GM18520 (cell line): Measurements from ENCODE around the gene TSEN34.
"Not testable (repeated sequence)": the region's sequence is repeated elsewhere in the genome, so short reads cannot be mapped to it uniquely, and the experiment has no call there.

Experiments used
- ATAC-seq: cut with Tn5 transposase; IDR thresholded peaks from one replicate; pipeline ENCODE4 v1.9.1; 2021; ENCODE audit not compliant: unreplicated experiment

Gene TSEN34

GRCh38 chr19:54160182-54160811 is 30.8 kb upstream of the TSEN34 start:
- ATAC-seq, result no peak

DNA sequence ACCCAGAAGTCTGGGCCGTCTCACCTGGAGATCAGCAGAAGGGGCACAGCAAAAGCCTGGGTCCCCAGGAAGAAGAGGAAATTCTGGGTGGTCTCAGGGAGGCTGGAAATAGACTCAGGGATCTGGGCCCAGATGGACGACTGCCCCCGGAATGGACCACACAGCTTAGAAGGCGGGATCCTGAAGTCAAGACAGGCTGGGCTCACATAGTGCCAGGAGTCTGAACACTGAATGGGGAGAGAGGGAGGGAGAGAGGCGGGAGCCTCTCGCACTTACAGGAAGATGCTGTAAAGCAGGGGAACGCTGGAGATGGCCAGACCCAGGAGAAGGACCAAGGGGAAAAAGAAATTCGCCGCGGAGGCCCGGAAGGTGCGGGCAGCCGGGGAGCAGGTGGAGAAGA is 30.3 kb upstream of the TSEN34 start:
- ATAC-seq, result no peak

DNA sequence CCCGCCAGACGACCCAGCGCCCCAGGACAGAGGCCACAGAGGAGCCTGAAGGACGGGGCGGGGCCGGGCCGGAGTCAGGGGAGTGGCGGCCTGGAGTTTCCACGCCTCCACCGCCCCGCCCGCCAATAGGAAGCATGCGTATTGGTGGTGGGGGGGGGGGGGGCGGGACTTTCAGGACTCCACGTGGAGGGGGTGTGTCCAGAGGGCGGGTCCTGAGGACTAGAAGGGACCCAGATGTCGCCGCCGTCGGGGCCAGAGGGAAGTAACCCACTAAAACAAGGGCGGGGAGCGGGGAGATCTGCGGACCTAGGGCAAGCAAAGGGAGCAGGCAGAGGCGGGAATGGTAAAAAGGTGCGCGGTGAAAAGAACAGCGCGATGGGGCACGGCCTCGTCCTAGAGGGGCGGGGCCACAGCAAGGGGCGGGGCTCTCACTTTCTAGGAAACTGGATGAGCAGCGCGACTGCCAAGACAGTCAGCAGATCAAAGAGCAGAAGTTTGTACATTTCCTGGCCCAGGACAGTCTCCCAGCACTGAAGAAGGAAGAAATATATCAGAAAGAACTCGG is 28.8 kb upstream of the TSEN34 start:
- no peak for ATAC-seq

DNA sequence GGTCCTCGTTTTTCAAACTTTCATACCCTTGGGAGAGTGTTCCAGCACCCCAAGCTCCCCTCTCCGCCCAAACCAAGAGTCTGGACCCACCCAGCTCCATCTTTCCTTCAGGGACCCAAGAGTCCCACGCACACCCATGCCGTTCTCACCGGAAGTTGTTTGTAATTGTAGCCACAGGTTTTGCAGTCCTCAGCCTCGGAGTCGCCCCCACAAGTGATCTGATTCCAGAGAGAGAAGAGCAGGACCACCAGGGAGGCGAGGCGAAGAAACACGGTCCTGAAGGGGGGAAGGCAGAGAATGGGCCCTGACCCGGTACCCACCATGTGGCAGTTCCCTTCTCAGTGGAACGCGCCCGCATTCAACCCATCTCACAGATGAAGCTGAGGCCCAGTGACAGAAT is 28.2 kb upstream of the TSEN34 start:
- ATAC-seq, result no peak

DNA sequence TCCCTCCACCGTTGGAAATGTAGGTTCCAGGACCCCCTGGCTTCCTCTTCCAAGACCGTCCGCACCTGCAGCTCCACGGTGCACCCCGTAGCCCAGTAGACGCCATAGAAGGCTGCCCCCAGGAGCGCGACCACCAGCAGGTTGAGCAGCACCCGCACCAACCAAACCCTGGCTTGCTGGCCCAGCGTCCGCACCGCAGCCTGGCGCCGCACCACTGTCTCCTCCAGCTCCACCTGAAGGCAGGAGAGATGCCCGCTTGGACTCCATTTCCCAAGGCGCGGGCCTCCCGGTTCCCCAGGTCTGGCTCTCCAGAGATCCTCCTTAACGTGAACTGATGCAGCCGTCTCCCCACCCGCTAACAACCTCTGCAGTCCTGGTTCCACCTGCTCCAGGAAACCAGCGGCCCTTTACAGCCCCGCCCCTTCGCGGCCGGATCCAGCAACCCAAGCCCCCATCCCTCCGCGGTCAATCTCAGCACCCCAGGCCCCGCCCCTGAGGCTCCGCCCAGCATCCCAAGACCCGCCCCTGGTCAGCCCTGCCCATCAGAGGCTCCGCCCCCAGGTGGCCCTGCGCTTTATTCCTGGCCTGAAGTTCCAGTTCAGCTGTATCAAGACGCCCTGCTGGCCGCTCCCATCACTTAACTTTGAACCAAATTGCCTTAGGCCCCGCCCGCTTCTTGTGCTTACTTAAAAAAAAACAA is 26.6 kb upstream of the TSEN34 start:
- ATAC-seq, result no peak

DNA sequence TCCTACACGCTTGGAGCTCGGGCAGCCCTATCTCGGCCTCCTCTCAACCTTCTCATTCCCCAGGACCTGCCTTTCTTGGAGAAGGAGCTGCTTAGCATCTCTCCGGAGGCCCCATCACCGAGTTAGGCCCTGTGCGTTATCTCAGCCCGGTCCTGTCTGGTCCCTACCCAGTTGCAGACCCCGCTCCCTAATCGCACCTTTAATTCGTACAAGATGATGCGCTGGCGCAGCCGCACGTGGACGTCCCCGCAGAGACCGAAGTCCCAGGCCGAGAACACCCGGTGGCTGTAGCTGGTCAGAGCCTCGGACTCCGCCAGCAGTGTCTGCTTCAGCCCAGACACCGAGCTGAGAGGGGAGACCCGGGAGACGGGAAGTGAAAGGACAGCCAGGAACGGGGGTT is 25.9 kb upstream of the TSEN34 start:
- ATAC-seq, result no peak

DNA sequence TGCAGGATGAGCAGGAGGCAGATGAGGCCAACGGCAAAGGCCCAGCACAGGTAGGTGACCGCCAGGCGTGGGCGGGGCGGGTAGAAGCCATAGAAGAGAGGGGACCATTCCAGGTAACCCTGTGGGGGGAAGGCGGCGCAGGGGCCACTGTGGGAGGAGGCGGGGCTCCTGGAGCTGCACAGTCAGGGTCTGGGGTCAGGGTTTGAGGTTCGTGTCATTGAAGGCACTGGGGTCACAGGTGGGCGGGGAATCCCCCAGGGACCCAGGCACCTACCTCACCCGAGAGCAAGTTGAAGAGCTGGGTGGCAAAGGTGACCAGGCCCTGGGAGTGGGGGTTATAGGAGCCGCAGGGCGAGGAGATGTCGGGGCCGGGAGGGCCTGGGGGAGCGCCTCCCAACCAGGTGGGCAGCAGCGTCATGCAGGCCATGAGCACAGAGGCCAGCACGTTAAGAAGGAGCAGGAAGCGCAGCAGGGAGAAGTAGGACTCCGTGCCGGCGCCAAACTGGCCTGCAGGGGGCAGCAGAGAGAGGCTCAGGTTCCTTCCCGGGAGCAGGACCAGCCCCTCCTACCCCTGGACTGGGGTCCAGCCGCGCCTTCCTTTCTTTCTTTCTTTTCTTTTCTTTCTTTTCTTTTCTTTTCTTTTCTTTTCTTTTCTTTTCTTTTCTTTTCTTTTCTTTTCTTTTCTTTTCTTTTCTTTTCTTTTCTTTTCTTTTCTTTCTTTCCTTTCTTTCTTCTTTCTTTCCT is 22.8 kb upstream of the TSEN34 start:
- no peak for ATAC-seq

DNA sequence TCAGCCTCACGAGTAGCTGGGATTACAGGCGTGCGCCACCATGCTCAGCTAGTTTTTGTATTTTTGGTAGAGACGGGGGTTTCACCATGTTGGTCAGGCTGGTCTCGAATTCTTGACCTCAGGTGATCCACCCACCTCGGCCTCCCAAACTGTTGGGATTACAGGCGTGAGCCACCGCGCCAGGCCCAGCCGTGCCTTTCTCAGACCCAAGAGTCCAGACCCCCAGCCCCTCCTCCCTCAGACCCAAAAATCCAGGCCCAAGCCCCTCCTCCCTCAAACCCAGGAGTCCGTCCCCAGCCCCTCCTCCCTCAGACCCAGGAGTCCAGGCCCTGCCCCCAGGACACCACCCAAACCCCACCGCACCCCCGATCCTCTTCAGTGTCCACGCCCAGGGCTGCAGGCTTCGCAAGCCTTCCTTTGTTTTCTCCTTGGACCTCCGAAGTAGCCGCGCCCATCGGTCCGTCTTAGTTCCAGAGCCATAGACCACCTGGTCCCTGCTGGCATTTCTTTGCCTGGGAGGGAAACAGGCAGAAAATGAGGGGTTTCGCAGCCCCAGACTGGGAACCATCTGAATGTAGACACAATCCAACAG is 21.9 kb upstream of the TSEN34 start:
- ATAC-seq, result no peak

DNA sequence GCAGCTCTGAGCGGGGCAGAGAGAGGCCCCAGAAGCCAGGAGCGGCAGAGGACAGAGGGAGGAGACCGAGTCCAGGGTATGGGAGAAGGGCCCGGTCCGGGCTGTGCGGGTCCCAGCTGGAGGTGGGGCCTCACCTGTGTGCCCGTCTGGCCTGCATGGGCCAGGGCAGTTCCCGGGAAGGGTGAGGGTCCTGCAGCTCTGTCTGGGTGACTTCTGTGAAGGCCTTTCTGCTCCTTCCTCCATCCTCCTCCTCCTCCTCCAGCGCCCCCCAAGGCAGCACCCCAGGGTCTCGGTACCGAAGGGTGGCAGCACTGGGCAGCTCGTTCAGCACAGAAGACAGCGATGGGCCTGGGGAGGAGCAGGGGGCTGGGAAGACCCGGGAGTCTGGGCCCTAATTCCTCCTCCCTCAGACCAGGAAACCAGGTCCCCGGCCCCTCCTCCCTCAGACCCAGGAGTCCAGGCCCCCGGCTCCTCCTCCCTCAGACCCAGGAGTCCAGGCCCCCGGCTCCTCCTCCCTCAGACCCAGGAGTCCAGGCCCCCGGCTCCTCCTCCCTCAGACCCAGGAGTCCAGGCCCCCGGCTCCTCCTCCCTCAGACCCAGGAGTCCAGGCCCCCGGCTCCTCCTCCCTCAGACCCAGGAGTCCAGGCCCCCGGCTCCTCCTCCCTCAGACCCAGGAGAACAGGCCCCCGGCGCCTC is 19.2 kb upstream of the TSEN34 start:
- ATAC-seq, result not testable (repeated sequence)

DNA sequence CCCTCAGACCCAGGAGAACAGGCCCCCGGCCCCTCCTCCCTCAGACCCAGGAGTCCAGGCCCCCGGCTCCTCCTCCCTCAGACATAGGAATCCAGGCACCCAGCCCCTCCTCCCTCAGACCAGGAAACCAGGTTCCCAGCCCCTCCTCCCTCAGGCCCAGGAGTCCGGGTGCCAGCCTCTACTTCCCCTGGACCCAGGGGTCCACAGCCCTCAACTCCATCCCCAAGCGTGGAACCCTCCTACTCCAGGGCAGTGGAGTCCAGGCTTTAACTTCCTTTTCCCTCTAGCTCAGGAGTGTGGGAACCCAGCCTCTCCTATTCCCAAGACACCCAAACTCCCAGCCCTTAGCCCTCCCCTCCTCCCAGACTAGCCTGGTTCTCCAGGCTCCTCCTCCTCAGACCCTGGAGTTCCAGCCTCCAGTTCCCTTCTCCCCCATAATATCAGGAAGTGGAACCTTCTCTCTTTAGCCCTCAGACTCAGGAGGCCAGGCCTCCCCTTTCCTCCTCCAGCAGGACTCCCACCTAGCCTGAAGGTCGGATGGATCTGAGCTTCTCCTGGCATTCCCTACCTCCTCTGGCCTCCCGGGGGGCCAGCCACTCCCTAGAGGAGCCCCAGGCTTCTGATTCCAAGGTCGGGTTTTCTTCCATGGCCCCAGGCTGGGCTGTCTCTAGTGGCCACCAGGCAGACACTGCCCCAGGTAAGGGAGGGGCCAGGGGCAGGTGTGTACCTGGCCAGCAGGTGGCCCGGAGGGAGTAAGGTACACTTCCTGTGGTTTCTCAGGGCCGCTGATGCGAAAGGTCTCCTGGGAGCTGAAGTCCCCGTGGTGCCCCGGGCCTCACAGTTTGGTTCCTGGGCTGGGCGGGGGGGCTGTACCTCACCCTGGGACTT is 18.4 kb upstream of the TSEN34 start, which contains the start of gene TMC4:
TMC4 (minus strand) TSS at position 690 of the 888 bp plus-strand sequence; CDS start at position 647, 43 bp downstream.
- no peak for ATAC-seq

DNA sequence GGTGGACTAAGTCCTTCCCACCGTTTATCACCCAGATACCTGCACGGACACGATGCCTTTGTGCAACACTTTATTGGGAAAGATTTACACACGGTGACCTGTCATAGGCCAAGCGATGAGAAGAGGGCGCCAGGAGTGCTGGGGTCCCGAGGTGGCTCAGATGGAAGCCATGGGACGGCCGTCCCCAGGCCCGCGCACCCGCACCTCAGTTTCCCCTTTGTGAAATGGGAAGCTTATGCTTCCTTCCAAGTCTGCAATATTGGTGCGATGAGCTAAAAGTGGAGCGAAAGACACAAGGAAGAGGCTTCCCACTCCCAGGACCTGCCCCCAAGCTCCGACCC is 17.8 kb upstream of the TSEN34 start:
- no peak for ATAC-seq

- no peak for ATAC-seq
Measured at GRCh38 chr19:54173951-54174834, 16.9 kb upstream of the TSEN34 start.

DNA sequence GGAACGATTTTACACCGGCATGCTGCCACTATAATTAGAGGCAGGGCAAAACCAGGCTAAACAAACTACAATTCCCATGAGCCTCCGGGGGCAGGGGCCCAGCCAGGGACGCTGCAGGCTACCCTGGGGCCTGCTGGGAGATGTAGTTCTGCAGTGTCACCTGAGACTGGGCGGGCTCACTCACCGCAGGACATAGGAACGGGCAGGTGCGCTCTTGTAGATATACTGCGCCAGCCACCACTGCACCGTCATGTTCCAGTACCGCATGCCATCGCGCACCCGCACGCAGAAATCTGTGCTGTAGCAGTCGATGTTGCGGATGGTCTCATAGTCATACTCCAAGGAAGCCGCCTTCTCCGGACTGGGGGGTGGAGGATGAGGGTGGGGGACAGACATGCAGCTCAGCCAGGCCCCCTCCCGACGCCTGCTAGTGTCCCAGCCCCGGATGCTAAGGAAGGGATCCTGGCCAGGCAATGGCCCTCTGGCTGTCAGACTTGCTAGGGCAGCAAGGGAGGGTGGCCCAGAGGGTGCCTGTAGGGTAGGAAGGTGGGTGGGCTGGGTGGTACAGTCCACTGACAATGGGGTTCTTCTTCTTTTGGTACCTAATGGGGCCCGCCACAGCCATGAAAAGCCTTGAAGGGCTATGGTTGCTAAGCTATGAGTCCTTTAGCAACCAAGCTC is 12.4 kb upstream of the TSEN34 start:
- ATAC-seq, result no peak

DNA sequence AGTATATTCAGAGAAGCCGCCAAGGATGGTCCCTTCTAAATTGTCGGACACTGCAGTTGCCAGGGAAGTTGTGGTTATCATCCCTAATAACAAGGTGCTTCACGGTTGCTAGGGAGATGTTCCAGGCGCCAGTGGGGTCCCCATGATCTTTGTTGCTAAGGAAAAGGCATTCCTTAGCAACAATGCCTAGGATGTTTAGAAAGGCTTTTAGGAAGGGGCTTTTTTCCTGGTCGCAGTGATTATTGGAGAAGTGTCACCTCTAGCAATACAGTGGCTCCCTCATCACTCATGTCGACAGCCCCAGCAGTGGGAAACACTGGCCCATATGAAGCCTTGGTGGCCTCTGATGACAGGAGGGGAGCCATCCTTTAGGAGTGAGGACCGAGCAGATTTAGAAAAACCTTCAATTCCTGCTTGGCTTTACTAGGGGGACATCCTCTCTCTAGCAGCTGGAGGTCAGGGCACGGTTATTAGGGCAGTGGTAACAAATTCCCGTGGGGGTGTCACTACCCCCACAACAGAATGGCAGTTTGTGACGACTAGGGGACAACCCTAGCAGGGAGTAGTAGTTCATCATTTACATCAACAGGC is 11.8 kb upstream of the TSEN34 start:
- ATAC-seq, result no peak

DNA sequence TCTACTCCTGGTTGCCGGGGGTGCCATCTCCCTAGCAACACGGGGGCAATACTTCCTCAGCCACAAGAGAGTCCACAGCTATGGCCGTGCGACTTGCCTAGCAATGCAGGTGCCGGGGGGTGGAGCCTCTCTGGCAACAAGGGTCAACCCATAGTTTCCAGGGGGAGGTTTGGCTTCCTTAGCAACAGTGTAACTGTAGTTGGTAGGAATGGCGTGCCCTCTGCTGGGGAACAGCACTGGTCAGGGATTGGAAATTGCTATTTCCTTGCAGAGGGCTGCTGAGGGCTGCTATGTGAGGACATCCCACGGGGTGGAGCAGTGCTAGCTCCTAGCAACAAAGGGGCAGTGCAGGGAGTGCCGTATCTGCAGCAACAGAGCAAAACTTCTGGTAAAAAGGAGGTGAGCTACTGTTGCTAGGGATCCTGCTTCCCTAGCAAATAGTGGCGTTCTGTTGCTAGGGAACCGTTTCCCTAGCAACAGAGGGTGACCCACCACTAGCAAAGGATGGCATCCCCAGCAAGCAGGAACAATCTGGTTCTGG is 11.1 kb upstream of the TSEN34 start:
- no peak for ATAC-seq

- no peak for ATAC-seq
Measured at GRCh38 chr19:54180691-54181091, 10.4 kb upstream of the TSEN34 start.

DNA sequence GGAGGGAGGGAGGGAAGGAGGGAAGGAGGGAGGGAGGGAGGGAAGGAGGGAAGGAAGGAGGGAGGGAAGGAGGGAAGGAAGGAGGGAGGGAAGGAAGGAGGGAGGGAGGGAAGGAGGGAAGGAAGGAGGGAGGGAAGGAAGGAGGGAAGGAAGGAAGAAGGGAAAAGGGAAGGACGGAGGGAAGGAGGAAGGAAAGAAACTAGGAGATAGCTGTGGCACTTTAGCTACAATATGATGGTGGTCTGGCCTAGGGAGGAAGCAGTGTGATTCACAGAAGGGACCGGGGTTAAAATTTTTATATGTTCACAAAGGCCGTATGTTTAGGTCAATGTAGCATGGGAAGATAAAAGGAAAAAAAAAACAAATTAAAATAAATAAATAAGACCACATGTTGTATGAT is 9.2 kb upstream of the TSEN34 start:
- ATAC-seq, result not testable (repeated sequence)

DNA sequence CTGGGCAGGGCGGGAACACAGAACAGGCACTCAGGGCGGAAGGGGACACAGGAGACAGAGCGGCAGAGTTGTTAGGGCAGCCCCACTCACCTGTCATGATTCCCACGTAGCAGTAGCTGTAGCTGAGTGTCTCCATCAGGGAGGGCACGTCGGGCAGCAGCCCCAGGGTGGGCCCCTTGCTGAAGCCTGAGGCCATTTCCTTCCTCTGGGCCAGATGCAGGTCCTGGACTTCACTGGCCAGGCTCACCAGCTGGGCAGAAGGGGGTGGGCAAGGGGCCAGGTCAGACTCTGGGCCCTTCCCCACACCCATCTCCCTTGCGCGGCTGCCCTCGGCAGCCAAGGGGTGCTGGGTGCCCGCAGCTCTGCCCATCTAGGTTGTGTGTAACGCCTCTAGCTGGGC is 7.7 kb upstream of the TSEN34 start:
- ATAC-seq, result no peak
